SK-N-MC (cell line): ENCODE measurements around the gene ARMC9.

Source experiments
- EZH2 ChIP-seq: fragments of 200-600 bp; sonication (generic); IDR thresholded peaks from one replicate; pipeline ENCODE4 v1.6.1; 2017; ENCODE audit warnings: antibody characterized with exemption
- FOXP2 ChIP-seq: optimal IDR thresholded peaks from 2 replicates; pipeline ENCODE3; 2011; ENCODE audit warnings: mild to moderate bottlenecking, moderate library complexity; ENCODE audit not compliant: insufficient read depth; ENCODE audit errors: extremely low read length, control extremely low read depth
- POLR2AphosphoS5 ChIP-seq: IDR thresholded peaks from 2 replicates; pipeline ENCODE4 v1.6.1; 2012; ENCODE audit warnings: mild to moderate bottlenecking, low read depth, low read length, borderline replicate concordance

DNA sequence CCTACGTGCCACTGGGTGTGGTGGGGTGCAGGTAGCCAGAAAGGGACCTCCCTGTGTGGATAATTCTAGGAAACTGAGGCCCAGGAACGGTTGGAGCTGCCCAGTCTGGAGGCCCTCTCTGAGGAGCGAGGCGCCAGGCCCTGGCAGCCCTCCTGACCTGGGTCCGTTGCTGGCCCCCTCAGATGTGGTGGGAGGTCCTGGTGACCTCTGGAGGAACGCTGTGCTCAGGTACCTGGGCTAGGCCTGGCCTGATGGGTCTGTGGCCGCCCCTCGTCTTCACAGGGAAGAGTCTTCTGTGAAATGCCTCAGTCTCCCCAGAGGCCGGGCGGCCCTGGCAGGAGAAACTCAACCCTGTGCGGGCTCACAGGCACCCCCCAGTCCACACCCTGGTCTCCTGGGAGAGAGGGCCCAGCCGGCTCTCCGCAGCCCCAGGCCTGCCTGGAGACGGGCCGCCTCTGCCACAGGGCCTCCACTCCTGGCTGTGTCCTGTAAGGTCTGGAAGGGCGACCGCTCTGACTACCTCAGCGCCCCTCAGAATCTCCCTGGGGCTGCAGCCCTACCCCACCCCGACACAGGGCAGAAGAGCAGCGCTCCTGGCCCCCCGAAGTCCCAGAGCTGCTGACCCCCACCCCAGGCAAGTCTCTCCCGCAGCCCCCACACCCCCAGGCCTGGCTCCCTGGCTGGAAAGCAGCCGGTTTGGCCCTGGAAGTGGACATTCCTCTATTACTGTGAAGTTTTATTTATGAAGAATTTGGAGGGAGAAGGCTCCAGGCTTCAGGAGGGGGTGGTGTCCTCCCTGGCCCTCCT lies 200.8 kb downstream of the ARMC9 start:
- TF ChIP-seq EZH2 (no peak), POLR2AphosphoS5 (no peak), FOXP2 (no peak)
